ENCODE data around the gene KANSL1L.

Gene KANSL1L

DNA sequence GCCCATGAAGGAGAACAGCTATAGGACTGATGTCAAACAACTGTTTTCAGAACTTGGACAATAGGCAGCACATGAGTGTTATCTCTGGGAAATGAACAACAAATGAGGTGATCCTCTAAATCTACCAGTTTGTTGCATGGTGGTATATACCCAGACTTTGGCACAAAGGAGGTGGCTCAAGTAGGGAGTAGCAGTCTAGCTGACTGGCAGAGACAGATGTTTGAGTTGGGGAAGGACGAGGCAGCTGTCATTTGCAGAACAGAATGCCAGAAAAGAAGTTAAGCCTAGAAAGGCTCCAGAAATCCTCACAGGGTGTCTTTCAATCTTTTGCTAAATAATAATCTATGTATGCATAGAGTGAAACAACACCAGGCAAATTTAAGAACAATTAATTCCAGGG lies 121.4 kb downstream of the KANSL1L start:
- no peak overlapping the region for H3K4me3 ChIP-seq (replicated peaks; ENCODE audit: low read depth, low read length)
- TF ChIP-seq, protein P1, sequence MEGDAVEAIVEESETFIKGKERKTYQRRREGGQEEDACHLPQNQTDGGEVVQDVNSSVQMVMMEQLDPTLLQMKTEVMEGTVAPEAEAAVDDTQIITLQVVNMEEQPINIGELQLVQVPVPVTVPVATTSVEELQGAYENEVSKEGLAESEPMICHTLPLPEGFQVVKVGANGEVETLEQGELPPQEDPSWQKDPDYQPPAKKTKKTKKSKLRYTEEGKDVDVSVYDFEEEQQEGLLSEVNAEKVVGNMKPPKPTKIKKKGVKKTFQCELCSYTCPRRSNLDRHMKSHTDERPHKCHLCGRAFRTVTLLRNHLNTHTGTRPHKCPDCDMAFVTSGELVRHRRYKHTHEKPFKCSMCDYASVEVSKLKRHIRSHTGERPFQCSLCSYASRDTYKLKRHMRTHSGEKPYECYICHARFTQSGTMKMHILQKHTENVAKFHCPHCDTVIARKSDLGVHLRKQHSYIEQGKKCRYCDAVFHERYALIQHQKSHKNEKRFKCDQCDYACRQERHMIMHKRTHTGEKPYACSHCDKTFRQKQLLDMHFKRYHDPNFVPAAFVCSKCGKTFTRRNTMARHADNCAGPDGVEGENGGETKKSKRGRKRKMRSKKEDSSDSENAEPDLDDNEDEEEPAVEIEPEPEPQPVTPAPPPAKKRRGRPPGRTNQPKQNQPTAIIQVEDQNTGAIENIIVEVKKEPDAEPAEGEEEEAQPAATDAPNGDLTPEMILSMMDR (IDR thresholded peaks at IDR 0.05; ENCODE audit: low read depth, low read length, missing control alignments), result no peak
- DNase-seq (ENCODE audit: extremely low read depth, low read depth), result no peak

DNA sequence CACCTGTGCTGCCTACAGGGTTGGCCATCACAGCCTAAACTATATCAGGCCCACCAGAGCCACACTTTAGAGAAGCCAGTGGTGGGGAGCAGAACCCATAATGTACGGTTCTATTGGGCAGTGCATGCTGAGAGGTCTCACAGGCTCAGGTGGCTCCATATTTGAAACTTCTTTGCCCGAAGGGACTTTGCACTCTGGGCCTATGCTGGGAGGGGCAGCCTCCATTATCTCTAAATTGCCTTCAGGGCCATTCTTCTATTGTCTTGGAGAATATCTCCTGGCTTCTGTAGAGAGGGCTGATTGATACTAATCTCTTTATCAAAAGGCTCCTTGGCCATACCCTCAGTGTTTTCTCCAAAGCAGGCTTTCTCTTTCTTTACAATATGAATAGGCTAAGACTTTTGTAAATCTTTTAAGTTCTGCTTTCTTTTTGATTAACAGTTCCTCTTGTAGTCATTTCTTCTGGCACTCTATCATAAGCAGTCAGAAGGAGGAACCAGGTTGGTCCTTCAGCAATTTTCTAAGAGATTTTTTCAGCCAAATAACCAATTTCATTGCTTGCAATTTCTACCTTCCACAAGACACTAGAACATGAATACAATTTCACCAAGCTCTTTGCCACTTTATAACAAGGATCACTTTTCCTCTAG lies 124.2 kb downstream of the KANSL1L start:
- H3K4me3 ChIP-seq (replicated peaks; ENCODE audit: low read depth, low read length), result no peak overlapping the region
- no peak for DNase-seq (ENCODE audit: extremely low read depth, low read depth)
- TF ChIP-seq, protein P1 (IDR thresholded peaks at IDR 0.05; ENCODE audit: low read depth, low read length, missing control alignments), result no peak

GRCh38 chr2:210038078-210038477 lies 133.1 kb downstream of the KANSL1L start:
- TF ChIP-seq, protein P1 (IDR thresholded peaks at IDR 0.05; ENCODE audit: low read depth, low read length, missing control alignments), result no peak
- DNase-seq (ENCODE audit: extremely low read depth, low read depth), result no peak
- H3K4me3 ChIP-seq (replicated peaks; ENCODE audit: low read depth, low read length), result no peak overlapping the region

- no peak overlapping the region for H3K4me3 ChIP-seq (replicated peaks; ENCODE audit: low read depth, low read length)
- TF ChIP-seq, protein P1 (IDR thresholded peaks at IDR 0.05; ENCODE audit: low read depth, low read length, missing control alignments), result no peak
- DNase-seq (ENCODE audit: extremely low read depth, low read depth), result no peak
These were observed 135.5 kb downstream of the KANSL1L start for GRCh38 chr2:210035679-210036078.

DNA sequence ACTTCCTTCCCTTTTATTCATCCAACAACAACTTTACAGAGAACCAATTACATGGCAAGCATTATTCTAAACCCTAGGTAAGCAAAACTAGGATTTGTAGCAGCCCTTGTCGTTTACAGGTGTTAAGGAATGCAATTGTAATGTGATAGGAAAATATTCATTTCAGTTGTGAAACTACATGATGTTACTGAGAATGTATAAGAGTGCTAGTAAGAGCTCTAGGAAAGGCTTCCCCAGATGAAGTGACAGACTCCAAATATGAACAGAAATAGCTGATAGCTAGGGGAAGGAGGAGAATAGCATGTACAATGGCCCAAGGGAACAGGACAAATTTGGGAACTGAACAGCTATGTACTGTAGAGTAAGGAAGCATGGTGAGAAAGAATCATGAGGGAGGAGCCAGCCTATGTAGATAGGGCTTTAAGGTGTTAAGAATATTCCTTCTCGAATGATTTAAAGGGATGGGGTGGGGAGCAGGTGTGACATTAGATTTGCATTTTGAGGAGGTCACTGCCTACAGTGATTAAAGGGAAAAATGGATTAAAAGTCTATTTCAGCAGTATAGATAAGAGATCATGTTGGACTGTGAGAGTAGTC lies 137.0 kb downstream of the KANSL1L start:
- DNase-seq (ENCODE audit: extremely low read depth, low read depth), result no peak
- TF ChIP-seq, protein P1 (IDR thresholded peaks at IDR 0.05; ENCODE audit: low read depth, low read length, missing control alignments), result no peak

DNA sequence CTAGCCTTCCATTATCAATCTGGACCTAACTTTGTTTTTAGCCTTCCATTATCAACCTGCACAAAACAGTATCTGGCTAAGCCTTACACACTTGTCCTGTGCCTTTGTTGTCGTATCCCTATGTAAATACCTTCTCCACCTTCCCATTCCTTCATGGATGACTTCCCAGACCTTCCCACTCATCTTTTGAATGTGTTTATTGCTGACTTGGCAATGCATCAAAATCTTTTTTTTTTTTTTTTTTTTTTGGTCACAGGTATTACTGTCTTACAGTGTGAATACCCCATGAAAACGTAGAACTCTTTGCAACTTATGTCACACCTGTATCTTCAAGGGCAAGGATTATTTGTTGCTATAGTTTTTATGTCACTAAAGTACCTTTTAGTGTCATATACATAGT lies 143.0 kb downstream of the KANSL1L start:
- TF ChIP-seq, protein P1 (IDR thresholded peaks at IDR 0.05; ENCODE audit: low read depth, low read length, missing control alignments), result no peak
- DNase-seq (ENCODE audit: extremely low read depth, low read depth), result no peak

More for the DNA sequence above, 137.0 kb downstream of the KANSL1L start:
- H3K4me3 ChIP-seq (replicated peaks; ENCODE audit: low read depth, low read length), result no peak overlapping the region

More for the DNA sequence above, 143.0 kb downstream of the KANSL1L start:
- H3K4me3 ChIP-seq (replicated peaks; ENCODE audit: low read depth, low read length), result no peak overlapping the region

Data from HFF-Myc (cell line).